IPS-18c (cell line): Measurements from ENCODE around the gene MYOZ2.
"Not testable (repeated sequence)": the region's sequence is repeated elsewhere in the genome, so short reads cannot be mapped to it uniquely, and the experiment has no call there.

ENCODE experiments used
- H3K4me3 ChIP-seq: 2 replicates; pipeline ENCODE4 v1.7.0; 2013; ENCODE audit warnings: low read depth, mild to moderate bottlenecking, low read length, moderate library complexity; ENCODE audit not compliant: insufficient read depth
- H3K9me3 ChIP-seq: one replicate; pipeline ENCODE4 v1.6.1; 2013; ENCODE audit warnings: mild to moderate bottlenecking, low read length, moderate library complexity; ENCODE audit not compliant: control insufficient read depth, insufficient read depth

Gene MYOZ2

DNA sequence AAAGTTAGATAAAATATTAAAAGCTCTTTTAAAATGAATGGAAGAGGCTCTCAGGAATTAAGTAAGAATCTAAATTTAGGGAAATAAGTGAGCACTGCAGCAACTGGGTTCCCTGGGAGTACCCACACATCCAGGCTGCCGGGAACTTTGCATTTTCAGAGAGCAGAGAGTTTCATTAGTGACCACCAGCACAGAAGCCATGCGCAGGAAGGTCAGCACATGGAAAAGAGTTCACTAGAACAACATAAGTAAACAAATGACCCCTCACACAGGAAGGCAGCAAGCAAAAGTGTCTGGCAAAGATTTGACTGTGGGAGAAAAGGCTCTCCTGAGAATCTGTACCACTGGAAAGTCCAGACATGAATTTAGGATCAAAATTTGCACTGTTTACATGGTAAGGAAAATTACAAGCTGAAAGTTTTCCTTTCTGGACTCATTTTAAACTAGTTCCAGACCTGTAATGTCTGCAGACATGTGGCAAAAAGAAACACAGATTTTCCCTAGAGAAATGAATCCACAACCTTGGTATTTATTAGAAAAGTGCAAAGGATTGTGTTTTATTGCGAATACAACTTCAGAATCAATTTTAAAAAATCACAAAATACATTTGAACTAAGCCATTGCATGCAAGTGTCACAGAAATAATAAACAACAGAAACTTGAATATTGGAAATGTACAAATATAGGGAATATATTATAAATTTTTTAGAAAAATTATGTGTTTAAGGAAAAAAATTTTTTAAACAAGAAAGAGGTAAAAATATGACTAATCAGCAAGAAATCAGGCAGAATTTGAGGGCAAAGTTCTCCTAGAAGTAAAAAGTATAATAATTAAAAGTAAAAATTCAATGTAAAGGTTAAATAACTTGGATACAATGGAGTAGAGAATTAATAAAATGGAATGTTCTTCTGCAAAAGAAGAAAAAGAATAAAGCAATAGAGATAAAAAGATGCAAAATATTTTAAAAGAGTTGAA lies 18.4 kb upstream of the MYOZ2 start:
- Histone ChIP-seq H3K4me3 (no peak overlapping the region), H3K9me3 (no peaks in the 10 kb centered on the region)

DNA sequence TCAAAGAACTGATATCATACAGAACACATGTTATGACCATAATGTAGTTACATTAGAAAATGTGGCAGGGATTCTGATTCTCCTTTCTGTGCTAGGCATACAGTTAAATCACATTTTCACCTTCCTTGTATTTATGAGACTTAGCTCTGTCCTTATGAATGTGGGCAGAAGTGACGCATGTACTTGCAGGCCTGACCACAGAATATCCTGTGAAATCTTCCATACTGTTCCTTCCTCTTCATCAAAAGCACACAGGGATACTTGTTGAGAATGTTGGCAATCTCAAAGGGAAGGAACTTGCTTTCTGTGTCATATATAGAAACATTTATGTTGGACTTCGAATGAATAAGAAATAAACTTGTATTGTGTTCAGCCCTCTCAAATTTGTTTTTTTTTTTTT lies 17.2 kb upstream of the MYOZ2 start:
- Histone ChIP-seq H3K4me3 (no peak overlapping the region), H3K9me3 (no peaks in the 10 kb centered on the region)

DNA sequence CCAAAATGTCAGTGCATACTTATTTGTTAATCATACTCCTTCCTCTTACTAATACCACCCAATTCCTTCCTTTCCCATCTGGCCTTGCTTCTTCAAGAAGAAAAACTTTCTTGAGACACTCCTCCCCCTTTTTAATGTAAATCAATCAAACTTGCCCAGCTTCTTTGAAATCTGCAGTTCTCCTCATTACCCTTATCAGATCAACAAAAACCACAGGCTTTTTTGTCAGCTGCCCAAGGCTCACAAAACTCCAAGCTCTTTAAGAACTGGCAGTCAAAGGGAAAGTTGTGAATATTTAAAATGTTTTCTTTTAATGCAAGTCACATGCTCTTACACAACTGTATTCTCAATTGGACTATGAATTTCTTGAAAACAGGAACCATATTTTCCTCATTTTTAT lies 11.3 kb upstream of the MYOZ2 start:
- Histone ChIP-seq H3K4me3 (no peak overlapping the region), H3K9me3 (no peaks in the 10 kb centered on the region)

DNA sequence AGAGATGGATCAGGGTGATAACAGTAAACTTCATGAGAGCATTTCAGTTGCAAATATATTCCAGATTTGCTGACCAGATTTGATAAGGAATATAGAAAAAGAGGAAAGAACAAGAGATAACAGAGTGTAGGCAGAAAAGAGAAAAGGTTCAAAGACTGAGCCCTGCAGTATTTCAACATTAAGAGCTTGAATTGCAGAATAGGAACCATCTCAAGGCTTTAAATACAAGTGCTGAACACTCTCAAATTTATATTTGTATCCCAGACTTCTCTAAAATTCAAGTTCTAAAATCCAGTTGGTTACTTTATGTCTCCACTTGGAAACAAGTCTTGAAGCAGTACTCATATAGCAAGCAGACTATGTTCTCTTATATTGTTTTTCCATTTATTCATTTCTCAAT lies 9.7 kb upstream of the MYOZ2 start:
- Histone ChIP-seq H3K9me3 (no peaks in the 10 kb centered on the region), H3K4me3 (no peak overlapping the region)

DNA sequence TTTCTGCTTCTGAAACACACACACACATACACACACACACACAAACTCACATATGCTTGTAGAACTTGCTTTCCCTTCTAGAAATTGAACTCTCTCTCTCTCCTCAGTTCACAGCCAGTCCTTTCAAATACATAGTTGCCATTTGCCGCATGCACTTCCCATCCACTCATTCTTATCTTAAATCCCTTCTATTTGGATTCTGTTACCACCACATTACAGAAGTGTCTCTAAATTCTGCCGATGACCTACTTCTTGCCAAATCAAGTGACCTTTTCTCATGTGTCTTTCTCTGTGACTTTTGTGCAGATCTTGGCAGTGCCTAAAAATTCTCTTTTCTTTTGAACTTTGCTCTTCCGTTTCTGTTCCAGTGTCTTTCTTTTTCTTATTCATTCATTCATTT lies 7.5 kb upstream of the MYOZ2 start:
- H3K9me3 ChIP-seq: no peaks in the 10 kb centered on the region
- H3K4me3 ChIP-seq: no peak overlapping the region

DNA sequence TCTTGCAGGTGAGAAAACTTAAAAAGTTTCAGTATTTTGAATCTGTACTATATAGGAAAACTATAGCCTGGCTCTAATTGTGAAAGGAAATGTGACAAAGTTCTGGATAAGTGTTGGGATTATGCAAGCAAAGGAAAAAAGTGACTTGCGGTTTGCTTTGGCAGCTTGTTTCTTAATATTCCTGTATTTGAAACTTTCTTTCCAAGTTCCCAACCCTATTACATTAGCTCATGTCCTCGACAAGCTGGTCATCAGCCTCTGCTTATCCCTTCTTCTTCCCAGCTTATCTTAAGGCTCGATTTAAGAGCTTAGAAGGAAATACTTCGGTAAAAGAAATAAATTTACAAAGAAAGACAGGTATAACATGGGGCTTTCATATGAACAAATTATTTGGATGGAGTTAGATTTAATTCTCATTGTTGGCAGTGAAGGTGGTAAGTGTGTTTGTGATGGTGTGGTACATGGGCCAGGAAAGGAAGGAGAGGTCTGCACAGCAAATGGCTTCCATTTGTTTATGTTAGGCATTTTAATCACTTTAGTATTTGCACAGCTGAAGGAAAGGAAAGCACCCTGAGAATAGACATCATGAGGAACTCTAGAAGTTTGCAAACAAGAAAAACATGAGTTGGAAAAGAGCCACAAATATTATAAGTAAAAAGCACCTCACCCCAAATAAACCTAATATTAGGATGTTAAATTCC lies 5.1 kb upstream of the MYOZ2 start:
- Histone ChIP-seq H3K9me3 (no peaks in the 10 kb centered on the region), H3K4me3 (no peak overlapping the region)

DNA sequence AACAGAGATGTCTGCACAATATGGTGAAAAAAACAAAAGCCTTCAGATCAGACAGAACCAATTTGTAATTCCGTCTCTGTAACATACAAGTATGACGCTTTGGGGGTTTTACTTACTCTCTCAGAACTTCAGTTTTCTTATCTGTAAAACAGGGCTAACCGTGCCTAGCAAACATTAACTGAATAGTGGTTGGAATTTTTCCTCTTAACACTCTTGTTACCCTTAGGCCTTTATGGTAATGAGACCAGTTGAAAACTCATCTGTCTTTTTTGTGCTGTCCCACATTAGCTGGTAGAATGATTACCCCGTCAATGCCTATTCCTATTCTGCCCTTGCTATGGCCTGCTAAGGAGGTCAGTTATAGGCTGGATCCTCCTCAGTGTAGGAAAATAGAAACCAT lies 4.5 kb upstream of the MYOZ2 start:
- no peaks in the 10 kb centered on the region for H3K9me3 ChIP-seq

DNA sequence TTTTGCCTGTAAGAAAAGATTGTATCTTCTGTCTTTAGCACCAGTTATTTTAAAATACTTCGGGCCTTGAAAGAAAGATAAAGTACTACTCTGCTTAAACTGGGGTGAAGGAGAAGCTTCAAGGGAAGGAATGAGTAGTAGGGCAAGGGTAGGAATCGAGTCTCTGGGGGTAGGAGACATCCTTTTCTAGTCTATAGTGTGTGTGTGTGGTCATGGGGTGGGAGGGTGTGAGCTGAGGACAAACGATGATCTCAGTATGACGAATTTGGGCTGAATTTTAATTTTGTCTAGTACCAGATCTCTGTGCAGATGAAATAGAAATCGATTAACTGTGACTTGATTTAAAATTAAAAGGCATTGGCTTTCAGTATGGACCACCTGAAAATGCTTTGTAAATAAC lies 3.3 kb upstream of the MYOZ2 start:
- no peak overlapping the region for H3K4me3 ChIP-seq
- H3K9me3 ChIP-seq: no peaks in the 10 kb centered on the region

More for the DNA sequence above, 4.5 kb upstream of the MYOZ2 start:
- no peak overlapping the region for H3K4me3 ChIP-seq

DNA sequence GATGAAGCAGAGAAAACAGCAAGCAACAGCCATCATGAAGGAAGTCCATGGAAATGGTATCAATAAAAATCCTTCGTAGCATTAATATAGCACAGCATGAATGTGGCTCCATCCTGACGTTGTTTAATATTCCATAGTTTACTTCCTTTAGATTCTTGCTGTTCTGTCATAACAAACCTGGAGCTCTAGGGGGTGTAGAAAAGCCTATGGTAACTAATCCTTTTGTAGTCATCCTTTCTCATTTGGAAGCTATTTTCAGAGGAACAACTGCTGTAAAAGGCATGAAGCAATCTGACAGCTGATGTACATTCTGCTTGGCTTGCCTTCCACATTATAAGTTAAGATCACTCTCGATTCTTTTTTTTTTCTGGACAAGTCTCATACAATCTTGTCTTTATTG lies 914 bp downstream of the MYOZ2 start:
- Histone ChIP-seq H3K4me3 (no peak overlapping the region), H3K9me3 (no peaks in the 10 kb centered on the region)

DNA sequence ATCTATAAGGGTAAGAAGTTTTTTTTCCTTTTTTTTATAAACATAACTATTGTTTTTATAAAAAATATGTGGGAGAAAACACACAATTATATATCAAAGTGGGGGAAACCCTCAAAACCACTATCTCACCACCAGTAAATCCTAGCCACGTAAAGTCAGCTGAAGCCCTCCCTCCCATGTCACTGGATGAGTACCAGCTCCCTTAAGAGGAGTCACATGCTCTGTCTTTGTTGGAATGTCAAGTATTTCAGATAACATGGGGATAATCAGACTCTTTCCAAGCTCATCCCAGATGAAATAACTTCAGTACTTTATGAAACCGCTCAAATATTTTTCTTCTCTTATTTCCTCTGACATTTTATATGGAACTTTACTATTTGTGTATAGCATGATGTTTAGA lies 2.4 kb downstream of the MYOZ2 start:
- no peaks in the 10 kb centered on the region for H3K9me3 ChIP-seq
- H3K4me3 ChIP-seq: no peak overlapping the region

DNA sequence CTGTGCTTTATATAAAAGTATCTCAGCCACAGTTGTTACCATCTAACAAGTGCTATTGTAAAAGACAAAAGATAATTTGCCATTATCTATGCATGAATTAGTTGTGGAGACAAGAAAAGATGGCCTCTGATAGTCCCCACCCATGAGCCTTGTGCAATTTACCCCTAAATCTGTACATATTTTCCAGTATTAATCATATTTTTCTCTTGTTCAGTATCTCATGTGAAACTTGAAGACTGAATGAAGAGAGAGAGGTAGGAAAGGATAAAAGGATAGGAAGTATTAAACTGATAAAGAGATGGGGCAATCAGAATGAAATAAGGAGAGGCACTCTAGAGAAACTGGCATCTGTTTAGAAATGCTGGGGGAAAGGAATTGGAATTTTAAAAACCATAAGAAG lies 3.7 kb downstream of the MYOZ2 start:
- Histone ChIP-seq H3K4me3 (no peak overlapping the region), H3K9me3 (no peaks in the 10 kb centered on the region)

DNA sequence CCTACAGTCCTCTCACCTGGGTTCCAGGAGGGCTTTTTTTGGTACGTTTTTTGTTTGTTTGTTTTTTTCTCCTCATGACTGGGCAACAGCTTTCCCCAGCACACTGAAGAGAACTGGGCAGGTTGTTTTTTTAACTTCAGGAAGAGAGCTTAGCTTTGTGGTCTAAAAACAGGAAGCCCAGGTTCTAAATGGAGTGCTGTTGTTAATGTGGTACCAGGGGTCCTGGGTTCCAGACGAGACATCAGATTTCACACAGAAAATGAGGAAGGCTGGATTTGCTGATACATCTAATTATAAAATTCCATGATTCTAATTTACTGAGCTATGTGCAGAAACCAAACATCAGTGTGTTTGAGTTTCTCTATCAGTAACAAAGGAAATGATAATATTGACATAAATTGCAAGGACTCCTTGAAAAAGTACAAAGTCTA lies 4.2 kb downstream of the MYOZ2 start:
- no peaks in the 10 kb centered on the region for H3K9me3 ChIP-seq
- H3K4me3 ChIP-seq: no peak overlapping the region

DNA sequence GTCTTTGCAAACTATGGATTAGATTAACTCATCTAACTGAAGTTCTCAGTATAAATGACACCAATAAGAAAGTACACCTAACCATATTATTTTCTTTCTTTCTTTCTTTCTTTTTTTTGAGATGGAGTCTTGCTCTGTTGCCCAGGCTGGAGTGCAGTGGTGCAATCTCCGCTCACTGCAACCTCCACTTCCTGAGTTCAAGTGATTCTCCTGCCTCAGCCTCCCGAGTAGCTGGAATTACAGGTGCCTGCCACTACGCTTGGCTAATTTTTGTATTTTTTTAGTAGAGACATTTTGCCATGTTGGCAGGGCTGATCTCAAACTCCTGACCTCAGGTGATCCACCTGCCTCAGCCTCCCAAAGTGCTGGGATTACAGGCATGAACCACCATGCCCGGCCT lies 5.7 kb downstream of the MYOZ2 start:
- H3K4me3 ChIP-seq, H3K9me3 ChIP-seq: not testable (repeated sequence)

DNA sequence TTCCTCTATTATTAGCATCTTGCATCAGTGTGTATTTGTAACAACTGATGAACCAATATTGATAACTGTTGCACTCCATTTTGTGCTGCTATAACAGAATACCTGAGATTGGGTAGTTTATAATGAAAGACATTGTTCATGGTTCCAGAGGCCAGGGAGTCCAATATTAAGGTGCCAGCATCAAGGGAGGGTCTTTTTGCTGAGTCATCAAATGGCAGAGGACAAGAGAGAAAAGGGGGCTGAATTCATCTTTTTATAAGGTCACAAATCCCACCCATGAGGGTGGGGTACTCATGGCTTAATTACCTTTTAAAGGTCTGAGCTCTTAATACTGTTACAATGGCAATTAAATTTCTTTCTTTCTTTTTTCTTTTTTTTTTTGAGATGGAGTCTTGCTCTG lies 7.2 kb downstream of the MYOZ2 start:
- Histone ChIP-seq H3K4me3 (no peak overlapping the region), H3K9me3 (no peaks in the 10 kb centered on the region)

DNA sequence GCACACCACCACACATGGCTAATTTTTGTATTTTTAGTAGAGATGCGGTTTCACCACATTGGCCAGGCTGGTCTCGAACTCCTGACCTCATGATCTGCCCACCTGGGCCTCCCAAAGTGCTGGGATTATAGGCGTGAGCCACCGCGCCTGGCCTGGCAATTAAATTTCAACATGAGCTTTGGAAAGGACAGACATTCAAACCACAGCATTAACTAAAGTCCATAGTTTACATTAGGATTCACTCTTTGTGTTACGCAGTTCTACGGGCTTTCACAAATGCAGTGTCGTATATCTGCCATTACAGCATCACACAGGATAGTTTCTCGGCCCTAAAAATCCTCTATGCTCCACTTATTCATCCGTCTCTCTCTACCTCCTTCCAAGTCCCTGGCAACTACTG lies 7.7 kb downstream of the MYOZ2 start:
- H3K9me3 ChIP-seq: not testable (repeated sequence)

DNA sequence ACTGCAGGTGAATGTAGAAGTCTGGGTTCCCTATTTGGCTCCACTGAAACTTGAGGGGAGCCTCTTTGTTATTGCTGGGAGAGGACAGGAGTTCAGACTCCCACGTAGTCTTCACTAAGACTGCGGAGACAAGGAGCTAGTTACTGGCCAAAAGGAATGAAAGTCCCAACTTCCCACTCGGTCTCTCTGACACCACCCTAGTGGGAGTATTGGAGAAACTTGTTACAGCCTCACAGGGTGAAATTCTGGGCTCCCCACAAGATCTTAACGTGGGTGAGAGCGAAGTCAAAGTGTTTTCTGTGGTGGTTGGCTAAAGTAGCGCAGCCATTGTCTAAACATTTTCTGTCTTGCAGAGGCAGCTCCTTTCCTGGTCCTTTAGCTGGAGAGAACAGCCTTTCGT lies 13.5 kb downstream of the MYOZ2 start:
- H3K9me3 ChIP-seq: no peaks in the 10 kb centered on the region
- H3K4me3 ChIP-seq: no peak overlapping the region

More for the DNA sequence above, 7.7 kb downstream of the MYOZ2 start:
- not testable (repeated sequence) for H3K4me3 ChIP-seq

DNA sequence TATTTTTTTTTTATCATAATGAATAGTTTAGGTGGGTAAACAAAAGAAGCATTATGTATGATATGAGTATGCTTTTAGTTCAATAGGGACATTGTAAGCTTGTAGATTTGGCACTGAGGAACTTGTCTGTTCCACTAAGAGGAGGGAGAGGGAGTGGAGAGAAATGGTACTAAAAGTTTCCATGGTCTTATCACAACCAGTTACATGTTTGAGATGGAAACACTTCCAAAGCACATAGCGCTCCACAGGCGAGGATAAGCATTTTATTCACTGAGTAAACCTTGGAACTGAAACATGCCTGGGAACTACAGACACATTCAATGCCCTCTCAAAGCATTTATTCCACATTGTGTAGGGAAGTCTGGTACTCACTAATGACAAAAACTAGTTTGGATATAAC lies 15.5 kb downstream of the MYOZ2 start:
- H3K9me3 ChIP-seq: no peaks in the 10 kb centered on the region
- no peak overlapping the region for H3K4me3 ChIP-seq

DNA sequence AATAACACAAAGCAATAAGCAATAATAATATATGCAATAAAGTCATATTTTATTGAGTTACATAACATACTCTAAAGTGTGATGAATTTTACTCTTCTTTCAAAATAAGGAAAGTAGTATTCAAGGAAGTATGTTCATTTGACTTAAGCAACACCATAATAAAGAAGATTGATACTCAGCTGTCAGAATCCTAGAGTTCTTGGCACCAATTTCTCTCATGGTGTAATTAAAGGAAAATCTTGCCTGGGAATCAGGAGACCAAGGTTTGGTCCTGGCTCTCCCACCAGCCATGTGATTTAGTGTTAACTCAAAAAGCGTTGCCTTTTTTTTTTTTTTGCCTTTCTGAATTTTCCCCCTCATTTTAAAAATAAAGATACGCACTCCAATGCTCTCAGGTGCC lies 17.1 kb downstream of the MYOZ2 start:
- Histone ChIP-seq H3K4me3 (no peak overlapping the region), H3K9me3 (no peaks in the 10 kb centered on the region)
